Measurements from ENCODE around the gene ZNF462. TPM values are rescaled to one million over a fixed set of nuclear protein-coding genes. Genes with fewer than 3 reads are reported as not detected.

Gene ZNF462
- polyA plus RNA-seq, 2 of the 4 experiments (the other 2 are of a cell fraction), result 2.4 to 3.9 TPM

DNA sequence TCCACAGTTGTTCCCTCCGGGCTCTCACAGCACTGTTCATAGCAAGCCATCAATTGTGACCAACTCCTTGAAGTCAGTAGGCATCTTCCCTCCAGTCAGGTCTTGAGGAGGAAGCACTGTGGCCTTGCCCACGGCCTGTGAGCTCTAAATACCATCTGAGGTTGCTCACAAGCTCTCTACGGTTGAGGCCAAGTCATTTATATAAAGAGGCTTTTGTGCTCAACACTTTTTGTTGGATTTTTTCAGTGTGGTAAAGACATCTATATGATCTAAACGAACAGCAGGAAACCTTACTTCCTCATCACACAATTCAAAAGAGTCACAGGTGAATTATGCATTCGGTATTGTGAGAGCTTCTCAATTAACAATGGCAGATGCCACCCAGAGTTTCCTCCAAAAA is 97.3 kb downstream of the ZNF462 start:
- FAIRE-seq (no peak), ATAC-seq (no peak), DNase-seq (ENCODE audit: low read depth in 1 of 2, low spot score in 1 of 2) (no peak)
- no peak overlapping the region for H3K4me2 ChIP-seq
- H3K27ac ChIP-seq, result no peak overlapping the region
- ChIA-PET CTCF (interaction anchor here (1.1 kb wide), 1 partner anchor 57 kb away, joined by 3 read pairs; no protein-coding TSS in a partner anchor), POLR2A (no interaction called here)
- 75% methylated on average over 5 of the region's 5 CpGs for WGBS (ENCODE audit: missing lambda C conversion rate)
- H3K4me3 ChIP-seq, result no peak overlapping the region
- 0 out of 3 replicates have a peak, but pooled peaks cover 5% of the 10 kb centered on the region for H3K4me1 ChIP-seq
- TF ChIP-seq RAD21 (conservative IDR thresholded peaks at IDR 0.05 in 1 of 2, IDR thresholded peaks at IDR 0.05 in 1 of 2) (no peak), CBX2 (IDR thresholded peaks at IDR 0.05; ENCODE audit: borderline replicate concordance, low read depth) (no peak), HOXA7 (CRISPR knock-in tag; IDR thresholded peaks at IDR 0.05) (no peak), CEBPB (IDR thresholded peaks at IDR 0.05) (no peak), RARB (CRISPR knock-in tag; IDR thresholded peaks at IDR 0.05) (no peak), CBX8 (IDR thresholded peaks at IDR 0.05) (no peak)
- TF ChIP-seq, protein P1, sequence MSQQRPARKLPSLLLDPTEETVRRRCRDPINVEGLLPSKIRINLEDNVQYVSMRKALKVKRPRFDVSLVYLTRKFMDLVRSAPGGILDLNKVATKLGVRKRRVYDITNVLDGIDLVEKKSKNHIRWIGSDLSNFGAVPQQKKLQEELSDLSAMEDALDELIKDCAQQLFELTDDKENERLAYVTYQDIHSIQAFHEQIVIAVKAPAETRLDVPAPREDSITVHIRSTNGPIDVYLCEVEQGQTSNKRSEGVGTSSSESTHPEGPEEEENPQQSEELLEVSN (IDR thresholded peaks at IDR 0.05; ENCODE audit: borderline replicate concordance, low read depth), result no peak
- no peaks in the 10 kb centered on the region for H3K9me3 ChIP-seq

DNA sequence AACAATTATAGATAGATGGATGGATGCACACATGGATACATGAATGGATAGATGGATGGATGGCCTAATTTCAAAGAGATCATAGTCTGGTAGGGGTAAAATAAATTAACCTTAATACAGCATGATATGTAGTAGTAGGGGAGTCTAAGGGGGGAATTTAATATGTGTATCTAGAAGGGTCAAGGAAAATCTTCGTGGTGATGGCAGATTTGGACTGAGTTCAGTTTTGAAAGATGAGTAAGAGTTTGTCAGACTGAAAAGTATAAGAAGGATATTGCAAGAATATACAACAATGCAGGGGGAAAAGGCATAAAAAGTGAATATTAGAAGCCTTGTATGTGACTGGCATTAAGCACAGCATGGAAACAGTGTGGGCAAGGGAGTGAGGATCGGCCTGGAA is 98.7 kb downstream of the ZNF462 start:
- POLR2A ChIA-PET, result no interaction called here
- Histone ChIP-seq H3K4me2 (no peak overlapping the region), H3K27ac (no peak overlapping the region), H3K4me3 (no peak overlapping the region), H3K9me3 (no peaks in the 10 kb centered on the region), H3K4me1 (peaks cover 14% of the 10 kb centered on the region; the same call in 2 of the 3 replicates)
- WGBS (ENCODE audit: missing lambda C conversion rate), result 57% methylated on average over 2 of the region's 2 CpGs
- DNase-seq (ENCODE audit: low read depth in 1 of 2, low spot score in 1 of 2) (no peak), FAIRE-seq (no peak), ATAC-seq (no peak)
- TF ChIP-seq, protein P2, sequence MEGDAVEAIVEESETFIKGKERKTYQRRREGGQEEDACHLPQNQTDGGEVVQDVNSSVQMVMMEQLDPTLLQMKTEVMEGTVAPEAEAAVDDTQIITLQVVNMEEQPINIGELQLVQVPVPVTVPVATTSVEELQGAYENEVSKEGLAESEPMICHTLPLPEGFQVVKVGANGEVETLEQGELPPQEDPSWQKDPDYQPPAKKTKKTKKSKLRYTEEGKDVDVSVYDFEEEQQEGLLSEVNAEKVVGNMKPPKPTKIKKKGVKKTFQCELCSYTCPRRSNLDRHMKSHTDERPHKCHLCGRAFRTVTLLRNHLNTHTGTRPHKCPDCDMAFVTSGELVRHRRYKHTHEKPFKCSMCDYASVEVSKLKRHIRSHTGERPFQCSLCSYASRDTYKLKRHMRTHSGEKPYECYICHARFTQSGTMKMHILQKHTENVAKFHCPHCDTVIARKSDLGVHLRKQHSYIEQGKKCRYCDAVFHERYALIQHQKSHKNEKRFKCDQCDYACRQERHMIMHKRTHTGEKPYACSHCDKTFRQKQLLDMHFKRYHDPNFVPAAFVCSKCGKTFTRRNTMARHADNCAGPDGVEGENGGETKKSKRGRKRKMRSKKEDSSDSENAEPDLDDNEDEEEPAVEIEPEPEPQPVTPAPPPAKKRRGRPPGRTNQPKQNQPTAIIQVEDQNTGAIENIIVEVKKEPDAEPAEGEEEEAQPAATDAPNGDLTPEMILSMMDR (IDR thresholded peaks at IDR 0.05), result no peak
- TF ChIP-seq MAZ (IDR thresholded peaks at IDR 0.05; ENCODE audit: borderline replicate concordance, low read depth, low read length), result no peak
- no peak for TF ChIP-seq POLR2A (IDR thresholded peaks at IDR 0.05; ENCODE audit: low read length)
- no peak for TF ChIP-seq ESRRA (IDR thresholded peaks at IDR 0.05; ENCODE audit: borderline replicate concordance, low read length)
- no peak for TF ChIP-seq RCOR1 (IDR thresholded peaks at IDR 0.05; ENCODE audit: low read depth, low read length)
- no peak for TF ChIP-seq NR3C1 (IDR thresholded peaks at IDR 0.05)
- TF ChIP-seq JUN (IDR thresholded peaks at IDR 0.05), result no peak
- no peak for TF ChIP-seq HOXB5 (CRISPR knock-in tag; IDR thresholded peaks at IDR 0.05)
- no peak for TF ChIP-seq RARB (CRISPR knock-in tag; IDR thresholded peaks at IDR 0.05)
- TF ChIP-seq HOXB13 (CRISPR knock-in tag; IDR thresholded peaks at IDR 0.05; ENCODE audit: low read depth), result no peak
- no peak for TF ChIP-seq FOXS1 (CRISPR knock-in tag; IDR thresholded peaks at IDR 0.05)
- CTCF ChIA-PET, result no interaction called here

DNA sequence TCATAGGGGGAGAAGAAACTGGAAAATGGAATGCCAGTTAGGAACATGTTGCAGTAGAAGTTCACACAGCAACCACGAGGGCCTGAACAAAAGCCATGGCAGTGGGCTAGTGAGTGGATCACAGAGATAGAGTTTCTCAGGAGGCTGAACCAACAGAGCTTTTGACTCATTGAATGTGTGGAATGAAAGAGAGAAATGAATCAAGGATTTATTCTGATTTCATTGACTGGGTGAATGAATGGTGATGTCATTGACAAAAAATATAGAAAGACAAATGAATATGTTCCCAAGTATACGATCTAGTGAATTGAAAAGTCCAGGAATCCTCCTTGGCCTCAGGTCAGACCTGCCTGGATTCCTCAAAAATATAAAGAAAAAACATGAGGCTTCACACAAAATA is 99.2 kb downstream of the ZNF462 start:
- Histone ChIP-seq H3K4me2 (no peak overlapping the region), H3K4me1 (peaks cover 18% of the 10 kb centered on the region; the same call in 2 of the 3 replicates), H3K9me3 (no peaks in the 10 kb centered on the region), H3K27ac (no peak overlapping the region), H3K4me3 (no peak overlapping the region)
- DNase-seq (ENCODE audit: low read depth in 1 of 2, low spot score in 1 of 2), result no peak
- CTCF ChIA-PET, result interaction anchor here (0.7 kb wide), 1 partner anchor 100 kb away, joined by 3 read pairs; no protein-coding TSS in a partner anchor
- WGBS (ENCODE audit: missing lambda C conversion rate), result 63% methylated on average over 2 of the region's 2 CpGs
- ATAC-seq, result no peak
- no peak for TF ChIP-seq POLR2AphosphoS2 (conservative IDR thresholded peaks at IDR 0.05; ENCODE audit: low read length)
- TF ChIP-seq, protein P3, sequence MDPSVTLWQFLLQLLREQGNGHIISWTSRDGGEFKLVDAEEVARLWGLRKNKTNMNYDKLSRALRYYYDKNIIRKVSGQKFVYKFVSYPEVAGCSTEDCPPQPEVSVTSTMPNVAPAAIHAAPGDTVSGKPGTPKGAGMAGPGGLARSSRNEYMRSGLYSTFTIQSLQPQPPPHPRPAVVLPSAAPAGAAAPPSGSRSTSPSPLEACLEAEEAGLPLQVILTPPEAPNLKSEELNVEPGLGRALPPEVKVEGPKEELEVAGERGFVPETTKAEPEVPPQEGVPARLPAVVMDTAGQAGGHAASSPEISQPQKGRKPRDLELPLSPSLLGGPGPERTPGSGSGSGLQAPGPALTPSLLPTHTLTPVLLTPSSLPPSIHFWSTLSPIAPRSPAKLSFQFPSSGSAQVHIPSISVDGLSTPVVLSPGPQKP (IDR thresholded peaks at IDR 0.05; ENCODE audit: low read depth, low read length), result no peak
- no peak for TF ChIP-seq GATA3 (IDR thresholded peaks at IDR 0.05; ENCODE audit: borderline replicate concordance)
- no peak for TF ChIP-seq NPAS2 (CRISPR knock-in tag; IDR thresholded peaks at IDR 0.05; ENCODE audit: borderline replicate concordance)
- no peak for TF ChIP-seq ZC3H11A (IDR thresholded peaks at IDR 0.05)
- no peak for TF ChIP-seq RARB (CRISPR knock-in tag; IDR thresholded peaks at IDR 0.05)
- no peak for TF ChIP-seq HOXB5 (CRISPR knock-in tag; IDR thresholded peaks at IDR 0.05)
- TF ChIP-seq, protein P4, sequence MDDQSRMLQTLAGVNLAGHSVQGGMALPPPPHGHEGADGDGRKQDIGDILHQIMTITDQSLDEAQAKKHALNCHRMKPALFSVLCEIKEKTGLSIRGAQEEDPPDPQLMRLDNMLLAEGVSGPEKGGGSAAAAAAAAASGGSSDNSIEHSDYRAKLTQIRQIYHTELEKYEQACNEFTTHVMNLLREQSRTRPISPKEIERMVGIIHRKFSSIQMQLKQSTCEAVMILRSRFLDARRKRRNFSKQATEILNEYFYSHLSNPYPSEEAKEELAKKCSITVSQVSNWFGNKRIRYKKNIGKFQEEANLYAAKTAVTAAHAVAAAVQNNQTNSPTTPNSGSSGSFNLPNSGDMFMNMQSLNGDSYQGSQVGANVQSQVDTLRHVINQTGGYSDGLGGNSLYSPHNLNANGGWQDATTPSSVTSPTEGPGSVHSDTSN (IDR thresholded peaks at IDR 0.05), result no peak
- TF ChIP-seq NR3C1 (IDR thresholded peaks at IDR 0.05), result no peak
- TF ChIP-seq KDM1A (IDR thresholded peaks at IDR 0.05; ENCODE audit: low read depth), result no peak
- TF ChIP-seq EHMT2 (IDR thresholded peaks at IDR 0.05; ENCODE audit: low read depth), result no peak
- TF ChIP-seq JUN (IDR thresholded peaks at IDR 0.05), result no peak
- TF ChIP-seq HOXA7 (CRISPR knock-in tag; IDR thresholded peaks at IDR 0.05), result no peak
- TF ChIP-seq TFCP2L1 (CRISPR knock-in tag; IDR thresholded peaks at IDR 0.05), result no peak
- no peak for TF ChIP-seq FOSB (CRISPR knock-in tag; IDR thresholded peaks at IDR 0.05)
- FAIRE-seq, result peak; percentile 32
- POLR2A ChIA-PET, result no interaction called here
